Spinal cord (tissue), 10 donors: ENCODE results near the gene EPHB3. TPM values are rescaled to one million over a fixed set of nuclear protein-coding genes. Genes with fewer than 3 reads are reported as not detected.
A peak's percentile ranks its signal among the peaks of the same experiment; 100 is the strongest.

Experiments used
- DNase-seq, 6 donors: peaks; one replicate each; pipeline versions ENCODE4 v3.0.0 to v3.0.0-alpha.2; 2013 to 2015; ENCODE audit warnings: low spot score in 6 of 6, low read depth in 4 of 6
- H3K27ac ChIP-seq: one replicate; pipeline ENCODE4 v1.5.1; 2013; ENCODE audit warnings: low read depth, low read length, control low read depth
- H3K27me3 ChIP-seq: one replicate; pipeline ENCODE4 v1.6.1; 2013; ENCODE audit warnings: low read length; ENCODE audit not compliant: control insufficient read depth, insufficient read depth
- H3K36me3 ChIP-seq: one replicate; pipeline ENCODE4 v1.6.1; 2013; ENCODE audit warnings: low read length; ENCODE audit not compliant: control insufficient read depth, insufficient read depth
- H3K4me1 ChIP-seq: one replicate; pipeline ENCODE4 v1.6.1; 2013; ENCODE audit warnings: low read length; ENCODE audit not compliant: control insufficient read depth, insufficient read depth
- H3K4me3 ChIP-seq: one replicate; pipeline ENCODE4 v1.5.1; 2013; ENCODE audit warnings: low read depth, low read length, control low read depth
- H3K9me3 ChIP-seq: one replicate; pipeline ENCODE4 v1.6.1; 2013; ENCODE audit warnings: low read length; ENCODE audit not compliant: control insufficient read depth, insufficient read depth
- WGBS: methylation state at CpG from one replicate; pipeline ENCODE4 v1.1.5; 2013; ENCODE audit warnings: missing lambda C conversion rate; ENCODE audit not compliant: insufficient coverage; 5-methylcytosine and 5-hydroxymethylcytosine counted together
- polyA plus RNA-seq, 2 donors: library from polyadenylated mRNA; unstranded; fragments of 120-200 nt; gene quantifications; one replicate each; pipeline ENCODE4 v1.2.1, GENCODE V29; 2013; ENCODE audit not compliant: insufficient read length in 2 of 2
- total RNA-seq, 2 donors: library from RNA; depleted of rRNA in 1 of 2; stranded (reverse); fragments of 120-200 nt in 1 of 2; fragments of >200 nt in 1 of 2; gene quantifications; one replicate each; pipeline versions ENCODE4 v1.2.3 to v1.2.4, GENCODE V29; 2013 to 2014
- donor health status: healthy.

EPHB3 gene
- total and polyA plus RNA-seq, 4 donors: 9.3 to 35.2 (median 18.6) TPM

DNA sequence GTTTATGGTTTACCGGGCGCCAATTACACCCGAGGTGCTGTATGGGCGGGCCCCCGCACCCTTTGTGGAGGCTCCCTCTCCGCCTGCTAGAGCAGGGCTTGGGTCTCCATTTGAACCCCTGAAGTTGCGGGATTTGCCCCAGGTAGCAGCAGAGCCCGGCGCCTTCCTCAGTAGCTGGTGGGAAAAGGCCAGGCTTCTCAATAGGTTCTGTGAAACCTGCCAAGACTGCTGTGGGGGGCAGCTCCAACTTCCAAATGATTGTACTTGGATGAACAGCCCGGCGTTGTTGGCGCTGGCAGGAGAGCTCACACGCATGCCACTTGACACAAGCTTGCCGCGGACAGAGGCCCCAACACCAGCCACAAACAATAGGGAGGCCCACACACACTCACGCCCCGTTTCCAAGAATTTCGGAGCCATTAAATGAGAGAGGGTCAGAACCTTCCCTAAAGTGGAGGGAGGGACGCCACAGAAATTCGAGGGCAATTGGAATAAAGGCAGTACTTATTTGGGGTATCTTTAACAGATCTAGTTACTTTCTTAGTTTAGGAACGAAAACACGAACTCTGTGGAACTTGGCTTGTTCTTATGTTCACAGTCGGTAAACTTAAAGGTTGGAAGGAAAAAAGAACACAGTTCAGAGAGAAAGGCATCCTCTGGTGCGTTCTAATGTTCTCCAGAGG, 1.4 kb downstream of the EPHB3 start:
- peak overlapping the region; percentile 54 for H3K27ac ChIP-seq
- DNase-seq: peak in 2 of 6 donors; percentile 82 to 83
- no peaks in the 10 kb centered on the region for H3K9me3 ChIP-seq
- H3K4me3 ChIP-seq: peak overlapping the region; percentile 66
- peaks cover 69% of the 10 kb centered on the region for H3K4me1 ChIP-seq
- 3% methylated on average over 13 of the region's 24 CpGs for WGBS
- H3K27me3 ChIP-seq: peaks cover 6% of the 10 kb centered on the region
- peaks cover 14% of the 10 kb centered on the region for H3K36me3 ChIP-seq

- Histone ChIP-seq H3K4me1 (peaks cover 74% of the 10 kb centered on the region), H3K9me3 (no peaks in the 10 kb centered on the region), H3K27me3 (peaks cover 6% of the 10 kb centered on the region), H3K4me3 (peak overlapping the region; percentile 66), H3K27ac (no peak overlapping the region), H3K36me3 (peaks cover 14% of the 10 kb centered on the region)
- WGBS: no CpG with 5 or more reads among the region's 11 CpGs
- DNase-seq: peak in 1 of 6 donors; percentile 25
Measured at GRCh38 chr3:184563561-184563925, 2.0 kb downstream of the EPHB3 start.

DNA sequence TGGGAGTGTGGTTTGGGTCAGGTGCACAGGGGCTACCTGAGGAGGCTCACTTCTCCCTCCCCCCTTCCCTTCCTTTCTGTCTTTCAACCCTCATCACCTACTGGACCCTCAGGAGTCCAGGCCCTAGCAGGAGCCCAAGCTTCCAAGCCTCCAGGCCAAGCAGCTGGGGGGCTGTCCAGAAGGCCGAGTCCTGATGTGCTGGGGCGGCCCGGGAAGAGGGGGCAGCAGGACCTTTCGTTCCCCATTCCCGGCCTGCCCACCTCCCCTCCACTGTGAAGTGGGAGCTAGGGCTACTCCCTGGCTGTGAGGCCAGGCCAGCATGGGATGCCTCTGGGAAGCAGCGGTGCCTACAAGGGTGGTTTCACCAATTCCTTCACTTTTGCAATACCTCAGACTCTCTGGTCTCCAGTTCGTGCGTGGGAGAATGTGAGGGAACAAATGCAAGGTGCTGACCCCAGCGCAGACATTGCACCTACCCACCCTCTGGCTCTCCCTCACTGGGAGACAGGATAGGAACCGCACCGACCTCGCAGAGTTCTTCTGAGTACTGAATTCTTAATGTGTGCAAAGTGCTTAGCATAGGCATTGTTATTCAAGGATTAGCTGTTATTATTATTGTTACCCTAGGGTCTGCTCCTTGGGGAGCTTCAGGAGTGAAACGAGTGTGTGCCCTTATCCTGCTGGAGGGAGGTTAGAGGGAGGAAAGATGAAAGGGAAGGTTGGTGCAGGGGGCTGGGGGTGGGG, 2.5 kb downstream of the EPHB3 start:
- WGBS: 23% methylated on average over 6 of the region's 13 CpGs
- Histone ChIP-seq H3K9me3 (no peaks in the 10 kb centered on the region), H3K4me1 (peaks cover 77% of the 10 kb centered on the region), H3K27me3 (peaks cover 6% of the 10 kb centered on the region), H3K36me3 (peaks cover 14% of the 10 kb centered on the region), H3K4me3 (peak overlapping the region; percentile 66), H3K27ac (no peak overlapping the region)
- DNase-seq: no peak

DNA sequence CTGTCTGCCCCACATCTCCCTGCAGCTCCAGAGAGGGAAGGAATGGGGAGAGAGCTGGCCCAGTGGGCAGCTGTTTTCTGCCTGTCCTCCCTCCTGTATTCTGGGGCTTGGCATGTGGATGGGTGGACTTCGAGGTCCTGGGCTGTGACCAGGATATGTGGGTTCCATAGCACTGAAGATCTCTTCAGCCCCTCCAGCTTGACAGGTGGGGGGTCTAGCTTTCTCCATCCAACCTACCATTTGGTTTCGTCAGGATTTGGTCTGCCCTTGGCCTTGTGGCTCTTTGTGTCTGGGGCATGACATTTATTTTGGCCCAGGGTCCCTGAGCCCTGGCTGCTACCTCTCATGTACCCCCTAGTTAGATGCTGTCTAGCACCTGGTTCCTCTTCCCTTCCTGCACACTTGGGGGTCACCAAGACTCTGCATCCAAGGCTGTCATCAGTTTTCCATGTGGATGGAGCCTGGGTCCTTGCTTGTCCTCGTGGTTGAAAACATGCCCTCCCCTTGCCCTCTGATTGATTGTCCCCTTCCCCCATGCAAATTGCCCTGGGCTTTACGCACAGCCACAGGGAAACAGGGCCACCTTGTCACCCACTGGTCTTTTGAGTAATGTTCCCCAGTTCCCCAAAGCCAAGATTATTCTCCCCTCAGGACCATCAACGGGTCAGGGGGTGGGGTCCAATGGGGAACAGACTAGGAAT, 3.2 kb downstream of the EPHB3 start:
- peaks cover 81% of the 10 kb centered on the region for H3K4me1 ChIP-seq
- no peaks in the 10 kb centered on the region for H3K9me3 ChIP-seq
- H3K27me3 ChIP-seq: no peaks in the 10 kb centered on the region
- no peak overlapping the region for H3K4me3 ChIP-seq
- peaks cover 14% of the 10 kb centered on the region for H3K36me3 ChIP-seq
- 60% methylated on average over 2 of the region's 5 CpGs for WGBS
- no peak for DNase-seq
- H3K27ac ChIP-seq: no peak overlapping the region

GRCh38 chr3:184565421-184566211, 4.0 kb downstream of the EPHB3 start:
- H3K9me3 ChIP-seq: no peaks in the 10 kb centered on the region
- H3K27ac ChIP-seq: peak overlapping the region; percentile 10
- no peaks in the 10 kb centered on the region for H3K27me3 ChIP-seq
- peak in 2 of 6 donors; percentile 53 to 80 for DNase-seq
- WGBS: 23% methylated on average over 12 of the region's 14 CpGs
- peaks cover 86% of the 10 kb centered on the region for H3K4me1 ChIP-seq
- peak overlapping the region; percentile 16 for H3K4me3 ChIP-seq
- H3K36me3 ChIP-seq: peaks cover 14% of the 10 kb centered on the region

GRCh38 chr3:184566441-184567414, 5.1 kb downstream of the EPHB3 start:
- Histone ChIP-seq H3K27me3 (no peaks in the 10 kb centered on the region), H3K36me3 (peaks cover 19% of the 10 kb centered on the region), H3K4me3 (no peak overlapping the region), H3K27ac (no peak overlapping the region), H3K9me3 (no peaks in the 10 kb centered on the region), H3K4me1 (peaks cover 81% of the 10 kb centered on the region)
- DNase-seq: no peak
- 79% methylated on average over 11 of the region's 14 CpGs for WGBS

DNA sequence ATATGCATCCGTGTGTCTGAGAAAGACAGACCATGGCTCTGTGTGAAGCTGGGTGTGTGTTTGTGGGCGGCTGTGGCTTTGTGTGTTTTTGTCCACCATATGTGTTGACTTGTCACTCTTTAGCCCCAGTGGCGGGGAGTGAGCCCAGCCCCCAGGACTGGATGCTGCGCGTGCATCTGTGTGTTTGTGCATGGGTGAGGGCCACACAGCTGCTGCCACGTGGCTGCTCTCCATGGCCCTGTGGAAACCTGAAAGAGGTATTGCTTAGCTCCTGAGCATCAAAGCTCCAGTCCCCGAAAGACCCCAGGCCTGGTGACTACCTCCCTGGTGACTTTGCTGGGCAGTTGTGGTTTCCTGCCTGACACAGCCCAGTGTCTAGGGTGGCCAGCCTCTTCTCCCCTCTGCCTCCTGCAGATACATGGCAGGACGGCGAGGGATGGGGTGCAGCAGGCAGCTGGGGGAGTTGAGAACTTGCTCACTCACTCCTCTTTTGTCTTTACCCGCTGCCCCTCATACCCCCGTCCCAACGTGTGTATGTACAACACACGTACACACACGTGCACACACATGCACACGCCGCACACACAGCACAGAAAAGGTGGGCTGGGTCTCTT, 6.5 kb downstream of the EPHB3 start:
- peaks cover 2% of the 10 kb centered on the region for H3K27me3 ChIP-seq
- peak in 2 of 6 donors; percentile 39 to 58 for DNase-seq
- H3K9me3 ChIP-seq: no peaks in the 10 kb centered on the region
- peak overlapping the region; percentile 75 for H3K27ac ChIP-seq
- WGBS: 24% methylated on average over 12 of the region's 16 CpGs
- H3K36me3 ChIP-seq: peaks cover 29% of the 10 kb centered on the region
- H3K4me3 ChIP-seq: peak overlapping the region; percentile 46
- peaks cover 79% of the 10 kb centered on the region for H3K4me1 ChIP-seq

- DNase-seq: no peak
- H3K27ac ChIP-seq: peak overlapping the region; percentile 75
Measured at GRCh38 chr3:184568560-184568923, 7.0 kb downstream of the EPHB3 start.

More at GRCh38 chr3:184568560-184568923, 7.0 kb downstream of the EPHB3 start:
- no peaks in the 10 kb centered on the region for H3K9me3 ChIP-seq
- peaks cover 34% of the 10 kb centered on the region for H3K36me3 ChIP-seq
- 0% methylated on average over 7 of the region's 16 CpGs for WGBS
- H3K4me3 ChIP-seq: peak overlapping the region; percentile 46
- H3K27me3 ChIP-seq: peaks cover 2% of the 10 kb centered on the region
- H3K4me1 ChIP-seq: peaks cover 79% of the 10 kb centered on the region
